SK-N-SH treated with all-trans-retinoic acid at 6 μM for 48 hours (cell line): ENCODE results near the gene RWDD1.

Experiments
- ZC3H10 ChIP-seq: fragments of 250-450 bp; sonication (Bioruptor Pico); IDR thresholded peaks from 2 replicates; pipeline ENCODE4 v1.5.1; 2021; ENCODE audit warnings: mild to moderate bottlenecking, moderate library complexity
- TF ChIP-seq, protein P1 (sequence below): fragments of 250-450 bp; sonication (Bioruptor Pico); IDR thresholded peaks from 2 replicates; pipeline ENCODE4 v1.5.1; 2021; ENCODE audit warnings: mild to moderate bottlenecking, moderate library complexity

DNA sequence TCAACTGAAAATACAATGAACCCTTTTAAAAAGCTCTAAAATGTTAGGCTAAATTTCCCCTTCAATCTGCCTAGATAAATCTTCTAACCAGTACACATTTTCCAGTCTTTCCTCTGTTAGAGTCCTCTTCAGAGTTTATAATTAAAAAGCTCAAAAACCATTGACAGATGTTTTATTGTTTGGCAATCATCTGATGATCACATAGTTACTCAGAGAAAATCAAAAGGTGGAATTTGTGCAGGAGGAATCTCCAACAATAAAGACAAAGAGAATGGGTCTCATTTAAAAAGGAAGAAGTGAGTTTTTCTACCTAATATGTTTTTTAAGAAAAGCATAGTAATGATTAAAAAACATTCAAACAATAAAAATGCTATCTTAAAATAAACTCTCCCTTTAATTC, 28.9 kb upstream of the RWDD1 start:
- TF ChIP-seq, protein P1, sequence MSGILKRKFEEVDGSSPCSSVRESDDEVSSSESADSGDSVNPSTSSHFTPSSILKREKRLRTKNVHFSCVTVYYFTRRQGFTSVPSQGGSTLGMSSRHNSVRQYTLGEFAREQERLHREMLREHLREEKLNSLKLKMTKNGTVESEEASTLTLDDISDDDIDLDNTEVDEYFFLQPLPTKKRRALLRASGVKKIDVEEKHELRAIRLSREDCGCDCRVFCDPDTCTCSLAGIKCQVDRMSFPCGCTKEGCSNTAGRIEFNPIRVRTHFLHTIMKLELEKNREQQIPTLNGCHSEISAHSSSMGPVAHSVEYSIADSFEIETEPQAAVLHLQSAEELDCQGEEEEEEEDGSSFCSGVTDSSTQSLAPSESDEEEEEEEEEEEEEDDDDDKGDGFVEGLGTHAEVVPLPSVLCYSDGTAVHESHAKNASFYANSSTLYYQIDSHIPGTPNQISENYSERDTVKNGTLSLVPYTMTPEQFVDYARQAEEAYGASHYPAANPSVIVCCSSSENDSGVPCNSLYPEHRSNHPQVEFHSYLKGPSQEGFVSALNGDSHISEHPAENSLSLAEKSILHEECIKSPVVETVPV (CRISPR knock-in tag), result no peak
- no peak for TF ChIP-seq ZC3H10
